Ovary (tissue), 3 donors: ENCODE data around the gene GNG7.

Experiments
- EP300 ChIP-seq: sonication (generic); formaldehyde crosslinking; IDR thresholded peaks from one replicate; pipeline ENCODE4 v1.6.1; 2017; ENCODE audit warnings: antibody characterized with exemption
- POLR2A ChIP-seq: fragments of 450-650 bp; IDR thresholded peaks from one replicate; pipeline ENCODE4 v1.6.1; 2017; ENCODE audit warnings: antibody characterized with exemption, mild to moderate bottlenecking, moderate library complexity
- TF ChIP-seq, protein P1 (sequence below), 3 donors: fragments of 450-650 bp in 2 of 3; fragments of 200-600 bp in 1 of 3; IDR thresholded peaks; one replicate each; pipeline versions ENCODE4 v1.5.1 to v1.8.0; 2016 to 2022; ENCODE audit warnings: antibody characterized with exemption in 3 of 3, mild to moderate bottlenecking in 1 of 3
- donor health status: DM: no; HTN: no; CAD: no.

DNA sequence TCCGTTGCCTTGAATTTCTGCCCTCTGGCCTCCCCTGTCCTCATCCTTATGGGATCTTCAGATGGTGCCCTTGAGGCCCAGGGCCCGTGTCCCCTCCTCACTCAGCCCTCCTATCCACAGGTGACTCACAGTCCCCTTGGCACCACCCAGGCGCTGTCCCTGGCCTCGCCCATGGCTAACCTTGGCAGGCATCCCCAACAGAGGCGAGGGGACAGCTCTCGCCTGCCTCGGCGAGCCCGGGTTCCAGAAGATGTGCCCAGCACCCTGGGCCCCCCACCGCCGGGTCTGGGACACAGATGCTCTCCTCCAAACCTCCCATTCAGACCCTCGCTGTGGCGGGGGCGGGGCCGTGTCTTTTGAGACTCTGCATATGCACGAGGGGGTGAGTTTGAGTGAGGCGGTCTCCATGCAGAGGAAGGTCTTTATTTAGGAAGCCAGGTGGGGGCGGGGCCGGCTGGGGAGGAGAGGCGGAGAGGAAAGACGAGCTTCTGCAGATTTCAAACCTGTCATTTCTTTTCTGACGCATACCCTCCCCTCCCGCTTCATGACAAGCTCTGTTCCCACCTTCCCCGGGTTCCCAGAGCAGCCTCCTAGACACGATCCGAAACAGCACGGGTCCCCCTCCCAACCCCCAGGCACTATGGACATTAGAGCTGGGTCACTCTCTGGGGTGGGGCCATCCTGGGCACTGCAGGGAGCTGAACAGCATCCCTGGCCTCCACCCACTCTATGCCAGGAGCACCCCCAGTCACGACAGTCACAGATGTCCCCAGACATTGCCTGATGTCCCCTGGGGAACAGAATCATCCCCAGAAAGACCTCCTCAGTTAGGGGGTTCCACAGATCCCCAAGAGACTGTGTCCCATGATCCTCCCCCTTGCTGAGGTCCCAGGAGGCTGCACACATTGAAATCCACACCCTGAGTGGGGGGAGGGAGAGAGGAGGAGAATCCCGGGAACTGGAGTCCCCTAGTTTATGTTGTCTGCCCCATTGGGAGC, 48.5 kb downstream of the GNG7 start:
- TF ChIP-seq, protein P1, sequence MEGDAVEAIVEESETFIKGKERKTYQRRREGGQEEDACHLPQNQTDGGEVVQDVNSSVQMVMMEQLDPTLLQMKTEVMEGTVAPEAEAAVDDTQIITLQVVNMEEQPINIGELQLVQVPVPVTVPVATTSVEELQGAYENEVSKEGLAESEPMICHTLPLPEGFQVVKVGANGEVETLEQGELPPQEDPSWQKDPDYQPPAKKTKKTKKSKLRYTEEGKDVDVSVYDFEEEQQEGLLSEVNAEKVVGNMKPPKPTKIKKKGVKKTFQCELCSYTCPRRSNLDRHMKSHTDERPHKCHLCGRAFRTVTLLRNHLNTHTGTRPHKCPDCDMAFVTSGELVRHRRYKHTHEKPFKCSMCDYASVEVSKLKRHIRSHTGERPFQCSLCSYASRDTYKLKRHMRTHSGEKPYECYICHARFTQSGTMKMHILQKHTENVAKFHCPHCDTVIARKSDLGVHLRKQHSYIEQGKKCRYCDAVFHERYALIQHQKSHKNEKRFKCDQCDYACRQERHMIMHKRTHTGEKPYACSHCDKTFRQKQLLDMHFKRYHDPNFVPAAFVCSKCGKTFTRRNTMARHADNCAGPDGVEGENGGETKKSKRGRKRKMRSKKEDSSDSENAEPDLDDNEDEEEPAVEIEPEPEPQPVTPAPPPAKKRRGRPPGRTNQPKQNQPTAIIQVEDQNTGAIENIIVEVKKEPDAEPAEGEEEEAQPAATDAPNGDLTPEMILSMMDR (IDR thresholded peaks at IDR 0.05), result no peak
- no peak for TF ChIP-seq POLR2A
- TF ChIP-seq EP300, result no peak
